DMS153 (cell line): ENCODE measurements around the gene CAPZA2.
"Not testable (repeated sequence)": the region's sequence is repeated elsewhere in the genome, so short reads cannot be mapped to it uniquely, and the experiment has no call there.

Source experiments
- DNase-seq: peaks from one replicate; lab custom pipeline; 2025; lab: John Stamatoyannopoulos, UW

CAPZA2 gene

GRCh38 chr7:116862234-116862950 lies at the start of gene CAPZA2:
Gene CAPZA2, plus strand, starts transcription at chr7:116862587. Its CDS starts 25 bp downstream, at chr7:116862612.
- peak; percentile 79 for DNase-seq

DNA sequence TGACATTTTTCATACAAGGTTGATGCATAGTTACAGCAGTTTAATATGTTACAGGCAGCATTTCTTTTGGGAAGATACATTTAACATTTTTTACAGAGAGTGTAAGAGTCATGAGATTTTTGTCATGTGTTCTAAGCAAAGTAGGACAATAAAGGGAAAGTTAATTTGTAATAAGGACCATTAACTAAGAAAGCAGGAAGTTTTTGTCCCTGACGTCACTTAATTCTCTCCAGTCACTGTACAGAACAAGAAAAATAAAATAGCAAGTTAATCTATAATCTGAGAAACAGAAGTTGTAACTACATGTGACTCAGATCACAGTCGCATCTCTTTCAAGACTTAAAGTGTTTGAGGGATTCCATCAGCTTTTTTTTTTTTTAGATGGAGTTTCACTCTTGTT lies 49.5 kb upstream of the CAPZA2 start:
- DNase-seq = no peak

DNA sequence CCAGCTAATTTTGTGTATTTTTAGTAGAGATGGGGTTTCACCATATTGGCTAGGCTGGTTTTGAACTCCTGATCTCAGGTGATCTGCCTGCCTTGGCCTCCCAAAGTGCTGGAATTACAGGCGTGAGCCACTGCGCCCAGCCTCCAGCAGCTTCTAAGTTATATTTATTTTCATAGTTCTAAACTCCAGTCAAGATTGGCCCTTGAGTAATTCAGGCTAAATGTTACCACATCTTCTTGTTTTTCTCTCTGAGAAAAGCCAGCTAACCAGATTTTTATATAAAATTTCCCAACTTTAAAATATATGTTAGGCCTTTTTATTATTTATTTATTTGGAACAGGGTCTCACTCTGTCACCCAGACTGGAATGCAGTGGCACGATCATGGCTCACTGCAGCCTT lies 49.0 kb upstream of the CAPZA2 start:
- not testable (repeated sequence) for DNase-seq

GRCh38 chr7:116815041-116815440 lies 47.3 kb upstream of the CAPZA2 start:
- no peak for DNase-seq

DNA sequence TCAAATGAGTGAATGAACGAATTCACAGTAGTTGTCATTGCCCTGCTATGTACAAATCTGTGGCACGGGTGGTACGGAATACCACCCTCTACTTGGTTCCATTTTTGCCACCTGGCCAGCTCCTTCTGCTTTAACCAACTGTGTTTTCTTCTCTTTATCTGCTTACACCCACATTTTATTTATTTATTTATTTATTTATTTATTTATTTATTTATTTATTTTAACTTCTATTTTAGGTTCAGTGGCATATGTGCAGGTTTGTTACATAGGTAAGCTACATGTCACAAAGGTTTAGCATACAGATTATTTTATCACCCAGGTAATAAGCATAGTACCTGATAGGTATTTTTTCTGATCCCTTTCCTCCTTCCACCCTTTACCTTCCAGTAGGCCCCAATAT lies 42.2 kb upstream of the CAPZA2 start:
- DNase-seq = no peak

DNA sequence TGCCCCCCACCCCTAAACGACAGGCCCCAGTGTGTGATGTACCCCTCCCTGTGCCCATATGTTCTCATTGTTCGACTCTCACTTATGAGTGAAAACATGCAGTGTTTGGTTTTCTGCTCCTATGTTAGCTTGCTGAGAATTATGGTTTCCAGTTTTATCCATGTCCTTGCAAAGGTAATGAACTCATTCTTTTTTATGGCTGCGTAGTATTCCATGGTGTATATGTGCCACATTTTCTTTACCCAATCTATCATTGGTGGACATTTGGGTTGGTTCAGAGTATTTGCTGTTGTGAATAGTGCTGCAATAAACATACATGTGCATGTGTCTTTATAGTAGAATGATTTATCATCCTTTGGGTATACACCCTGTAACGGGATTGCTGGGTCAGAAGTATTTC lies 40.7 kb upstream of the CAPZA2 start:
- DNase-seq = not testable (repeated sequence)

- DNase-seq = no peak
Observed at GRCh38 chr7:116824449-116824848, 37.9 kb upstream of the CAPZA2 start.

GRCh38 chr7:116828281-116828680 lies 34.1 kb upstream of the CAPZA2 start:
- no peak for DNase-seq

DNA sequence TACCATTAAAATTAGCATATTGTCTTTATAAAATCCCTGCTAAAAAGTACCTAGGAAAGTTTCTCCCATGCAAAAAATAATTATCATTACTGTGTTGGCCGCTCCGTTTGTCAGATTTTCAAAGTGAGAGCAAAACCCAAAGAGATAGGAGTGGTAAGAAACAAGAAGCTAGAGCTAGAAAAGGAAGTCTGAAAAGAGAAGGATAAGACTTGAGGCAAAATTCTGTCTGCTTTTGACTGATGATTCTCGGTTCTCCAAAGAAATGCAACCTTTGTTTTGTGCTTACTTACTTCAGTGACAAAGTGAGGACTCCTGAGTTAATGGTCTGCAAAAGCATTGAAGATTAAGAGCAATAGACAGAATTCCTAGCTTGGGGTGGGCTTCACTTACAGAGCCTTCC lies 33.3 kb upstream of the CAPZA2 start:
- DNase-seq = no peak

DNA sequence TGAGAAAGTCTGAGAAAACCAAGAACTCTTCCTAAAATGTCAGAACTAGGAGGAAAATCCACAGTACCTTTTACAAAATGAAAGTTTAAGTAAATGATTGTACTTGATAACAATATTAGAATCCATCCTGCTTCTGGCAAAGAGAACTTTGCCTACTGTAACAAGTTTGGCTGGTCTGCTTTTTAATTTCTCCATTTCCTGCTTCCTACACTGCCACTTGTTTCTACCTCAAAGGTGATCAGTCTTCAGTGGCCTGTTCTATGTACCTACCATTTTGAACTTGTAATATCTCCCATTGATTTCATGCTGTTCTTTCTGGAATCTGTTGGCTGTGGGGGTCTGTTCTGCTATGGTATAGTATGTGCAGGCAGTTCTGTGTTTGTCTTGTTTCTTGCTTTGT lies 32.9 kb upstream of the CAPZA2 start:
- no peak for DNase-seq

DNA sequence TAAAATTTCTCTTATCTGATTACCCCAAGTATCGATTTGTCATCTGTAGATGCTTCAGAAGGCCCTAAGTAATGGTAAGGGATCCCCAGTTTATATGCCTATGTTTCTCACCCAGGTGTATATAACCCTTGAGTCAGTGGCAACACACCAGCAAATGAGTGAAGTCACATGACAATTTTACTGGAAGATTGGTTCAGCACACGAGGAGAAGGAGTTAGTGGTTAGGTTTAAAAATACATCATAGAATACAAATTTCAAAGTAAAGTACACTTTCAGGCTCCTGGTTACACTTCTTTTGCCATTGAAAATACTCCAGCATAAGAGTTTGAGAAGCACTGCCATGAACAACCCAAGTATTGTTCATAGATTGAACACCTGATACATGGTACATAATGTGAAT lies 29.7 kb upstream of the CAPZA2 start:
- DNase-seq = no peak

- no peak for DNase-seq
Observed at GRCh38 chr7:116834815-116835504, 27.4 kb upstream of the CAPZA2 start.

DNA sequence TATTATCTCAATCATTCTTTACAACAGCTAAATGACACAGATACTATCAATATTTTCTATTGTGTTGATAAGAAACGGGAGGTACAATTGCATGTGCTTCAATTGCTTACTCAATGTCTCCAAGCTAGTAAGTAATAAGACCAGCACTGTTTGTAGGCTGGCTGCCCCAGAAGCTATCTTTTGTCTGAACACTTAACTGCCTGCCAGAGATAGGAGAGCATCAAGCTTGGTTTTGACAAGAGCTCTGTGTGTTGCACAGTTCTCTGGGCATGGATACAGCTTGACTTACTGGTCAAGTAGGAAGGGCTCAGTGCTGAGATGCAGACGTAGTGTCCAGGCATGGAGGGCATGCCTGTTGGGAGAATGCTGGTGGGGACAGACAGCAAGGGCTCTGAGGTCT lies 26.3 kb upstream of the CAPZA2 start:
- no peak for DNase-seq

GRCh38 chr7:116836911-116837310 lies 25.5 kb upstream of the CAPZA2 start:
- DNase-seq = no peak

GRCh38 chr7:116837586-116837985 lies 24.8 kb upstream of the CAPZA2 start:
- DNase-seq = no peak

DNA sequence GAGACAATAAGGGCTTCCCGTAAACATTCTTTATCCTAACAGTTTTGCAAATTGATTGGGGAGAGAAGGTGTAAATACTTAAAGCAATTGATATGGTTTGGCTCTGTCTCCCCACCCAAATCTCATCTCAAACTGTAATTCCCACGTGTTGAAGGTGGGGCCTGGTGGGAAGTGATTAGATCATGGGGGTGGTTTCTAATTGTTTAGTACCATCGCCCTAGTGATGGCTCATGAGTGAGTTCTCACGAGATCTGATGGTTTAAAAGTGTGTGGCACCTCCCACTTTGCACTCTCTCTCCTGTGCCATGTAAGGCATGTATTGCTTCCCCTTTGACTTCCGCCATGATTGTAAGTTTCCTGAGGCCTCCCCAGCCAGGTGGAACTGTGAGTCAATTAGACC lies 22.1 kb upstream of the CAPZA2 start:
- no peak for DNase-seq

DNA sequence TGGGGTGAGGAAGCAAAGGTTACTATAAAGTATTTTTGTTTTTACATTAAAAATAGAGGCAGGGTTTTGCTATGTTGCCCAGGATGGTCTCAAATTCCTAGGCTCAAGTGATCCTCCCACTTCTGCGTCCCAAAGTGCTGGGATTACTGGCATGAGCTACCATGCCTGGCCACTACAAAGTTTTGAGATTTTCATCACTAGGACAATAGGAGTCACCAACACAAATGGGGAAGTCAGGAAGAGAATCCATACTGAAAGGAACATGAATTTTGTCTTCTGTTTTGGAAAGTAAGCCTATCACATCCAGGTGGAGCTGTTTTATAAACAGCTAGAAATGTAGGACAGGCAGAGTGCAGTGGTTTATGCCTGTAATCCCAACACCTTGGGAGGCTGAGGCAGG lies 20.0 kb upstream of the CAPZA2 start:
- DNase-seq = no peak

DNA sequence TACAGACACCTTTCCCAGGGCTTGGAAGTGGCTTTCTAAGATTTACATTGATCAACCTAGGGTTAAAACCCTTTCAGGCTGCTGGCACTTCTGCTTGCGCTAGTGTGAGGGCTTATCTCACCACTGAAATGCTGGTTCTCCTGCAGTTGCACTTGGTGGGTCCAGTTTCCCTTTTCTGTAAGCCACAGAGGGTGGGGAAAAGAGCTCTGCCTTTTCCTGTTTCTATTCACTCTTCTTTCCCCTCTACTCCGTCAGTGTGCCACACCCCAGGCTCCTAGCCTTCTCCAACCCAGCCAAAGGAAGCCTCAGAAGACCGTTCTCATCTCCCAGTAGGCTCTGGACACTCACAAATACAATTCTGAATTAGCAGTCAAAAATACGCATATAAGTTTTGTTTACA lies 19.0 kb upstream of the CAPZA2 start:
- no peak for DNase-seq

- DNase-seq = no peak
Observed at GRCh38 chr7:116851175-116851574, 11.2 kb upstream of the CAPZA2 start.

DNA sequence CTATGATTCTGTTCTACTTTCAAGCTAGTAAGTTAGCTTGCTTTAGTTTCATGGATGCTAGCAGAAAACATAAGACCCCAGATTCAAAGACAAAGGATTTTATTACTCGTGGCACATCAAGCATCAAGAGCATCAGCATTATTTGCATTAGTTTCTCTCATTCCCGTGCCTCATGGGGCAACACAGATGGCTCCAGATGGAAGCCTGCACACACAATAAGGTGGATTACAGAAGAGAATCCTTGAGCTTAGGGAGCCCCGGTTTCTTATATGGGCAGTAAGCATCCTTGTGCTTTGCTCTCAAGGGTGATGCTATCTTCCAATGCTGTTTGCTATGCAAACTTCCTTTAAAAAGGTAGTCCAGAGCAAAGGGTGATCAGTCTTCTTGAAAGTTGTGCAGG lies 10.7 kb upstream of the CAPZA2 start:
- no peak for DNase-seq

GRCh38 chr7:116854132-116854531 lies 8.3 kb upstream of the CAPZA2 start:
- DNase-seq = no peak

DNA sequence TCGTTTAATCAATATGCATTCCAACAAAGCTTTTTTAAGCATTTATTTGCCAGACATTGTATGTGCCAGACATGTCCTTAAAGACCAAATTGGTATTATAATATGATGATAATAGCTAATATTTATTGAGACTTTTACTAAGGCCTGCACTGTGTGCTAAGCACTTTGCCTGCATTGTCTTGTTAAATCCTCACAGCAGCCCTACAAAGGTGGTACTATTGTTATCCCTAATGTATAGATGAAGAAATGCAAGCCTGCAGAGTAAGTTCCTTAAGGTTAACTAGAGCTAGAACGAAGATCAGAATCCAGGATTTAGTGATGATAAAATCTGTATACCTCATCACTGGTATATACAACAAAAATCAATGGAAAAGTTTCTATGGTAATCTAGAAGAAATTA lies 5.3 kb upstream of the CAPZA2 start:
- DNase-seq = no peak

- DNase-seq = no peak
Observed at GRCh38 chr7:116859323-116859722, 3.1 kb upstream of the CAPZA2 start.

- DNase-seq = no peak
Observed at GRCh38 chr7:116861717-116862116, 670 bp upstream of the CAPZA2 start.
